ENCODE measurements around the gene CDKL1.

The CDKL1 gene

DNA sequence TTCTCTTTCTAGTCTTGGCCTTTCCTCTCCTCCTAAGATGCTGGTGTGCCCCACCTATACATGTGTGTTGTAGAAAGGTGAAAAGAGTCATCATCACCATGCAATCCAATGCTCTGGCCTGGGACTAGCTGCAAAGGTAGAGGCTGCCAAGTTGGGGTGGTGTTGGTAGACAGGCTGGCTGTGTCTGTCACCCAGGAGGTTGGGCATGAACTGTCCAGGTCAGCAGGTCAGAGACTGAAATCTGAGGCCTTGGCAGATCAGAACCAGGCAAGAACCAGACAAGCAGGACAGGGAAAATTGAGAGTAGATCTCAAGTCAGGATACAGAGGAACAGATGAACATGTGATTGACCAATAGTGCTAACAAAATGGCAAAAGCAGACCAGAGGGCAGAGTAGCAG is 110.8 kb downstream of the CDKL1 start:
- H3K9me2 ChIP-seq (ENCODE audit: low read depth, low read length): no peaks in the 10 kb centered on the region
- H3K9me3 ChIP-seq (ENCODE audit: low read length): no peaks in the 10 kb centered on the region
- TF ChIP-seq, protein P1, sequence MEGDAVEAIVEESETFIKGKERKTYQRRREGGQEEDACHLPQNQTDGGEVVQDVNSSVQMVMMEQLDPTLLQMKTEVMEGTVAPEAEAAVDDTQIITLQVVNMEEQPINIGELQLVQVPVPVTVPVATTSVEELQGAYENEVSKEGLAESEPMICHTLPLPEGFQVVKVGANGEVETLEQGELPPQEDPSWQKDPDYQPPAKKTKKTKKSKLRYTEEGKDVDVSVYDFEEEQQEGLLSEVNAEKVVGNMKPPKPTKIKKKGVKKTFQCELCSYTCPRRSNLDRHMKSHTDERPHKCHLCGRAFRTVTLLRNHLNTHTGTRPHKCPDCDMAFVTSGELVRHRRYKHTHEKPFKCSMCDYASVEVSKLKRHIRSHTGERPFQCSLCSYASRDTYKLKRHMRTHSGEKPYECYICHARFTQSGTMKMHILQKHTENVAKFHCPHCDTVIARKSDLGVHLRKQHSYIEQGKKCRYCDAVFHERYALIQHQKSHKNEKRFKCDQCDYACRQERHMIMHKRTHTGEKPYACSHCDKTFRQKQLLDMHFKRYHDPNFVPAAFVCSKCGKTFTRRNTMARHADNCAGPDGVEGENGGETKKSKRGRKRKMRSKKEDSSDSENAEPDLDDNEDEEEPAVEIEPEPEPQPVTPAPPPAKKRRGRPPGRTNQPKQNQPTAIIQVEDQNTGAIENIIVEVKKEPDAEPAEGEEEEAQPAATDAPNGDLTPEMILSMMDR (IDR thresholded peaks at IDR 0.05; ENCODE audit: low read length): no peak
- no peak for TF ChIP-seq EZH2 (IDR thresholded peaks at IDR 0.05; ENCODE audit: borderline replicate concordance, low read length)
- H2AFZ ChIP-seq (ENCODE audit: low read length): no peak overlapping the region
- no peaks in the 10 kb centered on the region for H3F3A ChIP-seq (ENCODE audit: insufficient read depth, low read length)
- no peak overlapping the region for H3K4me2 ChIP-seq (ENCODE audit: low read length)
- H3K27me3 ChIP-seq (ENCODE audit: insufficient read depth, low read length): no peaks in the 10 kb centered on the region
- no peaks in the 10 kb centered on the region for H4K20me1 ChIP-seq (ENCODE audit: insufficient read depth, low read length)
- H3K9ac ChIP-seq (ENCODE audit: low read length): no peak overlapping the region
- H3K4me3 ChIP-seq (ENCODE audit: low read depth, low read length, poor library complexity, severe bottlenecking): no peak overlapping the region
- H3K36me3 ChIP-seq (ENCODE audit: insufficient read depth, low read length): peaks cover 9% of the 10 kb centered on the region; the same call in 1 of the 2 replicates
- no peaks in the 10 kb centered on the region for H3K4me1 ChIP-seq (ENCODE audit: insufficient read depth, low read length, severe bottlenecking)
- no peak overlapping the region for H3K27ac ChIP-seq (ENCODE audit: low read depth, low read length, poor library complexity, severe bottlenecking)
- H3K79me2 ChIP-seq (ENCODE audit: insufficient read depth, low read length): no peaks in the 10 kb centered on the region
